Neutrophil (primary cell): ENCODE results near the gene CACNA1I.

ENCODE experiments used
- H3K27ac ChIP-seq: fragments of 200-600 bp; sonication (generic); 2 replicates; pipeline ENCODE4 v1.5.1; 2016; ENCODE audit warnings: mild to moderate bottlenecking, moderate library complexity
- H3K27me3 ChIP-seq: fragments of 200-600 bp; sonication (generic); 2 replicates; pipeline ENCODE4 v1.6.0; 2016; ENCODE audit warnings: mild to moderate bottlenecking
- H3K36me3 ChIP-seq: fragments of 200-600 bp; sonication (generic); 2 replicates; pipeline ENCODE4 v1.5.1; 2017
- H3K4me1 ChIP-seq, 2 experiments: fragments of 200-600 bp in 1 of 2; sonication (generic) in 1 of 2; 1 replicate in 1 of 2; 2 replicates in 1 of 2; pipeline versions ENCODE4 v1.5.1 to v1.6.1; 2013 to 2016; ENCODE audit warnings: low read depth in 1 of 2, low read length in 1 of 2, mild to moderate bottlenecking in 1 of 2, moderate library complexity in 1 of 2; ENCODE audit not compliant: control insufficient read depth in 1 of 2, insufficient read depth in 1 of 2
- H3K4me3 ChIP-seq, 2 experiments: fragments of 200-600 bp in 1 of 2; sonication (generic) in 1 of 2; 1 replicate in 1 of 2; 2 replicates in 1 of 2; pipeline ENCODE4 v1.5.1; 2013 to 2016; ENCODE audit warnings: low read depth in 1 of 2, low read length in 1 of 2, mild to moderate bottlenecking in 1 of 2, moderate library complexity in 1 of 2
- H3K9me3 ChIP-seq: fragments of 200-600 bp; sonication (generic); 2 replicates; pipeline ENCODE4 v1.5.1; 2016
- TF ChIP-seq, protein P1 (sequence below): fragments of 200-600 bp; sonication (generic); IDR thresholded peaks from 2 replicates; pipeline ENCODE4 v1.5.1; 2016; ENCODE audit warnings: antibody characterized with exemption

CACNA1I gene

DNA sequence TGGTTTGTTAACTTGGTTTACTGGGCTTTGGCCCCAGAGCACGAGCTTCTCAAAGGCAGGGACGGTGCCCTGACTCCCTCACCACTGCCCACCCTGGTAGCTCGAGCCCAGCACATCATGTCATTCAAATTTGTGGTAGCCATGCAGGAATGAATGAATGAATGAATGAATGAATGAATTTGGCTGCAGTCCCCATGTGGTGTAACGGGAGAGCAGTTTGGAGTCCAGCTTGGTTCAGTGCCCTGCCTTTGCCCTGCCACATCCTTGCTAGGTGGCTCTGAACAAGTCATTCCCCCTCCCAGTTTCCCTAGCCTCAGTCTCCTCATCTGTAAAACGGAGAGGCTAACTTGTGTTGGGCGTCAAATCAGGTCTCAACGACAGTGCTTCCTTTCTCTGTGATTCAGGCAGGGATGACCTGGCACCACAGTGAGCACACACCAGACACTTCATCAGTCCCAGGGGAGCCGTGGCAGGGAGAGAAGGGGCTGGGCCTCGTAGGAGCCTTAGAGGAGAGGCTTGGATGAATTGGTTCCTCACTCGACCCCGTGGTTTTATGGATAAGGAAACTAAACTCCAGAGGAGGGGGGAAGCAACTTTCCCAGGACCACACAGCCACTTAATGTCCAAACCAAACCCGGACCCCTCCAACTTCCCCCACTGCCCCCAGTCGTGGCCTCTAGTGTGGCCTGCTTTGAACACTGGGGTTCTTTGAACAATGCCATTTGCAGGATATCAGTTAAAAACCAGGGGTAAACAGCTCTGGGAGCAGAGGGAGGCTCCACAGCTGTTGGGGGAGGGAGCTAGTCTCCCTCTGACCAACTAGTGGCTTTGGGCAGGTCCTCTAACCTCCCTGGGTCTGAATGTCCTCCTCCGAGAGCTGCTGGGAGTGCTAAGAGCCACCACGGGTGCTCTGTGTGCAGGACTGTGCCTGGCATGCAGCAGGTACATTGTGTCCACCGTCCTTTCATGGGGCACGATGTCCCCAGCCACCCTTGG lies 86.2 kb downstream of the CACNA1I start:
- TF ChIP-seq, protein P1, sequence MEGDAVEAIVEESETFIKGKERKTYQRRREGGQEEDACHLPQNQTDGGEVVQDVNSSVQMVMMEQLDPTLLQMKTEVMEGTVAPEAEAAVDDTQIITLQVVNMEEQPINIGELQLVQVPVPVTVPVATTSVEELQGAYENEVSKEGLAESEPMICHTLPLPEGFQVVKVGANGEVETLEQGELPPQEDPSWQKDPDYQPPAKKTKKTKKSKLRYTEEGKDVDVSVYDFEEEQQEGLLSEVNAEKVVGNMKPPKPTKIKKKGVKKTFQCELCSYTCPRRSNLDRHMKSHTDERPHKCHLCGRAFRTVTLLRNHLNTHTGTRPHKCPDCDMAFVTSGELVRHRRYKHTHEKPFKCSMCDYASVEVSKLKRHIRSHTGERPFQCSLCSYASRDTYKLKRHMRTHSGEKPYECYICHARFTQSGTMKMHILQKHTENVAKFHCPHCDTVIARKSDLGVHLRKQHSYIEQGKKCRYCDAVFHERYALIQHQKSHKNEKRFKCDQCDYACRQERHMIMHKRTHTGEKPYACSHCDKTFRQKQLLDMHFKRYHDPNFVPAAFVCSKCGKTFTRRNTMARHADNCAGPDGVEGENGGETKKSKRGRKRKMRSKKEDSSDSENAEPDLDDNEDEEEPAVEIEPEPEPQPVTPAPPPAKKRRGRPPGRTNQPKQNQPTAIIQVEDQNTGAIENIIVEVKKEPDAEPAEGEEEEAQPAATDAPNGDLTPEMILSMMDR: no peak
- Histone ChIP-seq H3K9me3 (no peaks in the 10 kb centered on the region), H3K27ac (no peak overlapping the region), H3K36me3 (no peaks in the 10 kb centered on the region), H3K4me3 (no peak overlapping the region), H3K27me3 (peaks cover 69% of the 10 kb centered on the region), H3K4me1 (no peaks in the 10 kb centered on the region)

DNA sequence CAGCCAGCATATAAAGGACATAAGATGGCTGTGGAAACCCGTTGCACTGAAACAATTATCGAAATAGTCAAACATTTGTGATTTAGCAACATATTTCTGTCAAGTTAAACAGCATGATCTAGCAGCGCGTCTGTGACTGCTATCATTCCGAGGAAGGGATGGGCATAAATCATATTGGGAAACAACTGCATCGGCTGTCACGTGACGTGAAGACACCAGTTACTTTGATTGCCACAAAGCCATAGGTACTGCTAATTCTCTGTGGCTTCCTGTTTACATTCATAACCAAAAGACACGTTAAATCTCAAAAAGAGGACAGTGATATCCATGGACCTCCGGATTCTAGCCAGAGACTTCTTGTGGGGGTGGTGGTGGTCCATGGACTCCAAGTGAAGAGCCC lies 87.8 kb downstream of the CACNA1I start:
- Histone ChIP-seq H3K27ac (no peak overlapping the region), H3K36me3 (no peaks in the 10 kb centered on the region), H3K4me3 (no peak overlapping the region), H3K9me3 (no peaks in the 10 kb centered on the region), H3K27me3 (peaks cover 85% of the 10 kb centered on the region), H3K4me1 (peaks cover 5 to 7% of the 10 kb centered on the region in 2 experiments)
- TF ChIP-seq, protein P1: no peak

DNA sequence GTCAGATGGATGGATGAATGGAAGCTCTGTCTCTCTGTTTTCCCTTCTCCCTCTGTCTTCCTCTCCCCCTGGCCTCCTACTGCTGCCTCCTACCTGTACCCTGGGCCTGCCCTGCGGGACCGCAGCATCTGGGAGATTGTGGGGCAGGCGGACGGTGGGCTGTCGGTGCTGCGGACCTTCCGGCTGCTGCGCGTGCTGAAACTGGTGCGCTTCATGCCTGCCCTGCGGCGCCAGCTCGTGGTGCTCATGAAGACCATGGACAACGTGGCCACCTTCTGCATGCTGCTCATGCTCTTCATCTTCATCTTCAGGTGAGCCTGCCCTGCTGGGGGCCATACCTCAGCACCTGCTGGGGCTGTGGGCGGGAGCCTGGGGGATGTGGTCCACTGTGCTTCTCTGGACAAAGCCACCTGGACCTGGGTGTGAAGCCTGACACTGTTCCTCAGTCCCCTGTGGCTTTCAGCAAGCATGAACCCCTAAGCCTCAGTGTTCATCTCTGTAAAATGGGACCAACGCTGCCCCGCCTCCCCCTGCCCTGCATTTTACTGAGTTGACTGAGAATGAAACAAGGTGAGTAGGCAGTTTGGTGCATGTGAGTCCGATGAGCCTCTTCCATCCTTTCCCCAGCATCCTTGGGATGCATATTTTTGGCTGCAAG lies 88.4 kb downstream of the CACNA1I start:
- Histone ChIP-seq H3K4me1 (peaks cover 5 to 7% of the 10 kb centered on the region in 2 experiments), H3K9me3 (no peaks in the 10 kb centered on the region), H3K4me3 (no peak overlapping the region), H3K27ac (no peak overlapping the region), H3K27me3 (peaks cover 90% of the 10 kb centered on the region), H3K36me3 (no peaks in the 10 kb centered on the region)
- TF ChIP-seq, protein P1: no peak

DNA sequence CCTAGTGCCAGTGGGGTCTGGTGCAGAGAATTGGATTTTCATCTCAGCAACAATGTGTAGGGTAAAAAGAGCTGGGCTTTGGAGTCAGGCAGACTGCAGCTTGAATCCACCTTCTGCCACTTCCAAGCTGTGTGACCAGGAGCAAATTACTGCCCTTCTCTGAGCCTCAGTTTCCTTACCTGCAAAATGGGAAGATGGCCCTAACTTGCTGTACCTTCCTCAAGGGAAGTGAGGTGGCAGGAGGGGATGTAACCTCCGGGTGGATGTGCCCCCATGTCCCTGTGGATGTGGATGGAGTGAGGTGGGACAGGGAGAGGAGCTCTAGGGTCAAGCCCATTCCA lies 90.9 kb downstream of the CACNA1I start:
- peaks cover 5 to 7% of the 10 kb centered on the region in 2 experiments for H3K4me1 ChIP-seq
- H3K36me3 ChIP-seq: no peaks in the 10 kb centered on the region
- TF ChIP-seq, protein P1: no peak
- no peaks in the 10 kb centered on the region for H3K9me3 ChIP-seq
- H3K4me3 ChIP-seq: no peak overlapping the region
- no peak overlapping the region for H3K27ac ChIP-seq
- H3K27me3 ChIP-seq: peaks cover 100% of the 10 kb centered on the region

DNA sequence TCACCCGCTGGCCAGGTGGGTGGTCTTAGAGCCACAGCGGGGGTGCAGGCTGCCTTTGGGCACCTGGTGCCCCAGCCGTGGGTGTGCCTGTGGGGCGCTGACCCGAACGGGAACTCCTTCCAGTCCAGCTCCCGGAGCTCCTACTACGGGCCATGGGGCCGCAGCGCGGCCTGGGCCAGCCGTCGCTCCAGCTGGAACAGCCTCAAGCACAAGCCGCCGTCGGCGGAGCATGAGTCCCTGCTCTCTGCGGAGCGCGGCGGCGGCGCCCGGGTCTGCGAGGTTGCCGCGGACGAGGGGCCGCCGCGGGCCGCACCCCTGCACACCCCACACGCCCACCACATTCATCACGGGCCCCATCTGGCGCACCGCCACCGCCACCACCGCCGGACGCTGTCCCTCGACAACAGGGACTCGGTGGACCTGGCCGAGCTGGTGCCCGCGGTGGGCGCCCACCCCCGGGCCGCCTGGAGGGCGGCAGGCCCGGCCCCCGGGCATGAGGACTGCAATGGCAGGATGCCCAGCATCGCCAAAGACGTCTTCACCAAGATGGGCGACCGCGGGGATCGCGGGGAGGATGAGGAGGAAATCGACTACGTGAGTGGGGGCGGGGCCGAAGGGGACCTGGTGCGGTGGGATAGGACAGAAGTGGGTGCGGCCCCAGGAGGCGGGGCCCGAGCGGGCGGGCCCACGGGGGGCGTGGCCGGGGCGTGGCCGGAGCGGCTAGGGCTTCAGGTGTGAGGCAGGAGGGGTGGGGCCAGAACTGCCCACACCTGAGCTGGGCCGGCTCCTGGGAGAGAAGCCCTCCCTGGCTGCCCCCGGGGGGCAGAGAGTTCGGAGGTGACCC lies 91.5 kb downstream of the CACNA1I start:
- TF ChIP-seq, protein P1: no peak
- Histone ChIP-seq H3K27ac (no peak overlapping the region), H3K36me3 (no peaks in the 10 kb centered on the region), H3K9me3 (no peaks in the 10 kb centered on the region), H3K4me3 (no peak overlapping the region), H3K27me3 (peaks cover 100% of the 10 kb centered on the region), H3K4me1 (peaks cover 5 to 7% of the 10 kb centered on the region in 2 experiments)
